ENCODE results near the gene CDC45. TPM values are rescaled to one million over a fixed set of nuclear protein-coding genes. Genes with fewer than 3 reads are reported as not detected.

Gene CDC45
- total RNA-seq, 4 donors from 2014 or later = 0.27 TPM; not detected in 3

GRCh38 chr22:19499236-19499879 is 19.6 kb downstream of the CDC45 start:
- no peak for TF ChIP-seq CTCF (IDR thresholded peaks at IDR 0.05 in 4 of 5, conservative IDR thresholded peaks at IDR 0.05 in 1 of 5)
- TF ChIP-seq POLR2A (IDR thresholded peaks at IDR 0.05) = no peak
- ATAC-seq = no peak
- no peaks in the 10 kb centered on the region for H3K9me3 ChIP-seq
- no peaks in the 10 kb centered on the region for H3K27me3 ChIP-seq
- no peaks in the 10 kb centered on the region for H3K4me1 ChIP-seq
- no peak overlapping the region for H3K4me3 ChIP-seq
- no peak overlapping the region for H3K27ac ChIP-seq
- in situ Hi-C loops (cut with MboI; ENCODE audit: low sequenced_read_pairs in 4 of 4) = loop anchor here in 2 of 4 donors (10.0 kb wide), 1 partner anchor 125 kb away; no protein-coding TSS in a partner anchor
- H3K36me3 ChIP-seq = no peaks in the 10 kb centered on the region
- intact Hi-C loops (cut with DNase I; ENCODE audit: low total_unique reads) = loop anchor here (5.0 kb wide), 1 partner anchor 133 kb away; no protein-coding TSS in a partner anchor
- DNase-seq = no peak

GRCh38 chr22:19499880-19500242 is 20.1 kb downstream of the CDC45 start:
- intact Hi-C loops (cut with DNase I; ENCODE audit: low total_unique reads) = loop anchor here (5.0 kb wide), 1 partner anchor 132 kb away; no protein-coding TSS in a partner anchor

GRCh38 chr22:19501897-19502447 is 22.3 kb downstream of the CDC45 start:
- Histone ChIP-seq H3K27me3 (no peaks in the 10 kb centered on the region), H3K27ac (no peak overlapping the region), H3K4me1 (no peaks in the 10 kb centered on the region), H3K36me3 (no peaks in the 10 kb centered on the region), H3K9me3 (no peaks in the 10 kb centered on the region), H3K4me3 (no peak overlapping the region)
- in situ Hi-C loops (cut with MboI; ENCODE audit: low sequenced_read_pairs in 4 of 4) = loop anchor here in 1 of 4 donors (25.0 kb wide), 1 partner anchor 515 kb away; no protein-coding TSS in a partner anchor
- DNase-seq (no peak), ATAC-seq (no peak)
- intact Hi-C loops (cut with DNase I; ENCODE audit: low total_unique reads) = no loop called here
- no peak for TF ChIP-seq POLR2A (IDR thresholded peaks at IDR 0.05)
- TF ChIP-seq CTCF (IDR thresholded peaks at IDR 0.05 in 4 of 5, conservative IDR thresholded peaks at IDR 0.05 in 1 of 5) = no peak

More at GRCh38 chr22:19499880-19500242, 20.1 kb downstream of the CDC45 start:
- DNase-seq (no peak), ATAC-seq (no peak)
- in situ Hi-C loops (cut with MboI; ENCODE audit: low sequenced_read_pairs in 4 of 4) = loop anchor here in 2 of 4 donors (10.0 to 25.0 kb wide), 2 partner anchors 125 to 513 kb away; no protein-coding TSS in a partner anchor
- TF ChIP-seq POLR2A (IDR thresholded peaks at IDR 0.05) (no peak), CTCF (IDR thresholded peaks at IDR 0.05 in 4 of 5, conservative IDR thresholded peaks at IDR 0.05 in 1 of 5) (no peak)
- no peaks in the 10 kb centered on the region for H3K36me3 ChIP-seq
- no peak overlapping the region for H3K4me3 ChIP-seq
- H3K9me3 ChIP-seq = no peaks in the 10 kb centered on the region
- no peaks in the 10 kb centered on the region for H3K4me1 ChIP-seq
- H3K27ac ChIP-seq = no peak overlapping the region
- no peaks in the 10 kb centered on the region for H3K27me3 ChIP-seq

GRCh38 chr22:19503367-19503766 is 23.6 kb downstream of the CDC45 start:
- no peaks in the 10 kb centered on the region for H3K9me3 ChIP-seq
- intact Hi-C loops (cut with DNase I; ENCODE audit: low total_unique reads) = no loop called here
- H3K4me1 ChIP-seq = no peaks in the 10 kb centered on the region
- H3K27me3 ChIP-seq = no peaks in the 10 kb centered on the region
- TF ChIP-seq POLR2A (IDR thresholded peaks at IDR 0.05) = no peak
- no peak for TF ChIP-seq CTCF (IDR thresholded peaks at IDR 0.05 in 4 of 5, conservative IDR thresholded peaks at IDR 0.05 in 1 of 5)
- no peaks in the 10 kb centered on the region for H3K36me3 ChIP-seq
- in situ Hi-C loops (cut with MboI; ENCODE audit: low sequenced_read_pairs in 4 of 4) = loop anchor here in 1 of 4 donors (25.0 kb wide), 1 partner anchor 516 kb away; no protein-coding TSS in a partner anchor
- H3K27ac ChIP-seq = no peak overlapping the region
- H3K4me3 ChIP-seq = no peak overlapping the region
- DNase-seq = no peak
- no peak for ATAC-seq
